CD4-positive, alpha-beta T cell treated with Interleukin-12 subunit alpha and Interleukin-12 subunit beta, for 1 hour (primary cell): ENCODE measurements around the gene GMPPB.
"Not testable (repeated sequence)": the region's sequence is repeated elsewhere in the genome, so short reads cannot be mapped to it uniquely, and the experiment has no call there.

ENCODE experiments used
- DNase-seq: peaks from one replicate; pipeline ENCODE4 v3.0.0-alpha.2; 2020

Gene GMPPB

DNA sequence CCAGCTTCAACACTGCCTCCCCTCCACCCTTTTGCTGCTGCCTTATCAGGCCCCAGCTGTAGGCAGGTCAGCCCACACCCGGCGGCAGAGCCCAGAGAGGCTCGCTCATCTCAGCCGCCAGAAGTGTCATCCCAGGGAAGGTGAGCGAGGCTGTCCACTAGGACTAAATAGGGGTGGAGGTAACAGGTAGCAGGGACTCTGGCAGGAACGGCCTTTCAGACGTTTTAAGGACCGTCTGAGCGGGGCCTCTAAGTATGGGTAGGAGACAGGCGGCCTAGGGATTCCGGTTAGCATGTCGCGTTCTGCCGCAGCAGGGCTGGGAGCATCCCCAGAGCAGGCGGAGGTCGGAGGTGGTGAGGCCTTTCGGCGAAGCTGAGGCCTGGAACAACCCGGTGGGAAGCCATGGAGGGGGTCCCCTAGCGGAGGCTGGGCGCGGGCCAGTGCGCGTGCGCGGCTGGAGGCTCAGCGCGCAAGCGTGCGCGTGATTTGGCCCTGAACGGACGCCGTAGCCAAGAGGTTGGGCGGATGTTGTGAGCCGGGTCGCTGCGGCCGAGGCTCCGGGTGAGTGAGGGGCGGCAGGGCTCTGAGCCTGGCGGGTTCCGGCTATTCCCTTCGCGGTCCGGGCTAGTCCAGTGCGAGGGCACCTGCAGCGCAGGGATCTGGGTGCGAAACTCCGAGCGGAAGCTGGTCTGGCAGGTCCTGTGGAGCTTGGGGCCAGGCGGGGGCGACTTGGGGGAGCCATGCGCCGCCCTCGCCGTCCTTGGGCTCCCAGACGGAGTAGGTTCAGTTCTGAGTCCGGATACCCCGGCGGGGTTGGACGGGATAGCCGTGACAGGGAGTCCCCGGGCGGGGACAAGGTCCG is 34.5 kb downstream of the GMPPB start, which contains the start of the genes MST1 and RNF123:
TSS of gene MST1 (minus strand) at position 429 of the 862 bp plus-strand sequence. CDS start 783 bp downstream, outside the sequence.
TSS of gene RNF123 (plus strand) at position 512 of the 862 bp plus-strand sequence. CDS start 1,609 bp downstream, outside the sequence.
- peak; percentile 93 for DNase-seq

DNA sequence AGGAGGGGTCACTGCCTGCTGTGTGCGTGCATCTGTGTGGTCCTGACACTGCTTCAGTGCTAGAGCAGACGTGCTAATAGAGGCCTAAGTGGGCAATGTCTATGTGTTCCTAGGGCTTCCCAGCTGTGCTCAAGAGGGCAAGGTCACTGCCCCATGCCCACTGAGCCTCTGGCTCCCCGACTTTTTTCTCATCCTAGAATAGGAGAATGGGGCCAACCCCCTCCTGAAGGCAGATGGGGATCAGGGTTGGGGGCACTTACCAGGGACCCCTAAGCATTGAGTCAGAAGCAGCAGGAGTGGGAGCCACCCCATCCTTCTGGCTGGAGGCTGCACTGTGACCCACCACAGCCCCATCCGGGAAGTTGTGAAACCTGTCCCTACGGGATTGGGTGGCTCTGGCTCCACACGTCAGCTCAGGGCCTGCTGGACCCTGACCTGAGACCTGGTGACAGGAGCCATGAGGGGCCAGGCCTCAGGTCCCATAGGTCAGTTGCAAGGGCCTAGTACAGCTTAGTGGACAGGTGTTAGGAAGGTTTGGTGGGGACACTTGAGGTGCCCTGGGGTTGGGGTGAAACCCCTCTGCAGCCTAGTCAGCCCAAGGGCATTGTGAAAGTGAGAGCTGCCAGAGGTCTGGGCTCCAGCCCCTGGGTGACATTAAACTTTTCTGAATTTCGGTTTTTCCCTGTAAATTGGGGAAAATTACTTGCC is 35.3 kb downstream of the GMPPB start:
- not testable (repeated sequence) for DNase-seq

DNA sequence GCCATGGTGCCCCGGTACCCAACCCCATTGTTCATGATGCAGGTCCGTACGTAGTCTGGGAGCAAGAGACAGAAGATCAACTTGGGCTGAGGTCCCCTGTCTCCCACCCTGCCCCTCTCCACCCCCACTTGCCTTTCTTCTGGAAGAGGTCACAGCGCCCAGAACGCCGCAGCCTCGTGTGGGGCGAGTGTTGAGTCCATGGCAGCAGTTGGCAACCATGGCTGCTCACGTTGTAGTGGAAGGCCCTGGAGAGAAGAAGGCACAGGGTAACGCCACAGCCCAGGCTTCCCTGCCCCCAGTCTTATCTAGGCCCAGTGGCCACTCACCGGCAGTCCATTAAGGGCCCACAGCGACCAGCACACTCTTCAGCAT is 36.3 kb downstream of the GMPPB start:
- DNase-seq: not testable (repeated sequence)

DNA sequence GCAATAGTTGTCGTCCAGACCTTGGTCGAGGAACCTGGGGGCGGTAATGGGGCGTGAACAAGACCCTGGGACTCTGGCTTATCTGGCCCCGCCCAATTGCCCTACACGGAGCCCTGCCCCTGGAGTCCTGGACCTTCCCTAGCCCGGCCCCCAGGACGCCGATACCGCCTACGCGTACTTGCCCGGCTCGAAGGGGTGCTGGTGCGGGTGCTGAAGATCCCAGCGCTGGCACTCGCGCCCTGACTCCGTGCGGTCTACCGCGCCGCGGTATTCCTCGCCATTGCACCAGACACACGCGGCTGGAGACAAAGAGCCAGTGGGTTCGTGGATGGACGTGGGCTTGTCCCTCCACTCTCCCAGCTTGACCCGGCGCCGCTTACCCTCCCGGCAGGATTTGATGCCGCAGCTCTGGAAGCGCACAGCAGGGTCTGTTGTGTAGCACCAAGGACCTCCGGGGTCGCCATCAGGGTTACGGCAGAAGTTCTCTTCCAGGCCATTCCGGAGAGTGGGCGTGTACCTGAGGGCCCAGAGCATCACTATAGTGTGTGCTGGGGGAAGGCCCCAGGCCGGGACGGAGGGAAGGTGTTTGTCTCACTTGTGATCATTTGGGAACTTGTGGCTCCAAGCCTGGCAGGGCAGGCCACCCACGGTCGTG is 36.9 kb downstream of the GMPPB start:
- peak; percentile 48 for DNase-seq

DNA sequence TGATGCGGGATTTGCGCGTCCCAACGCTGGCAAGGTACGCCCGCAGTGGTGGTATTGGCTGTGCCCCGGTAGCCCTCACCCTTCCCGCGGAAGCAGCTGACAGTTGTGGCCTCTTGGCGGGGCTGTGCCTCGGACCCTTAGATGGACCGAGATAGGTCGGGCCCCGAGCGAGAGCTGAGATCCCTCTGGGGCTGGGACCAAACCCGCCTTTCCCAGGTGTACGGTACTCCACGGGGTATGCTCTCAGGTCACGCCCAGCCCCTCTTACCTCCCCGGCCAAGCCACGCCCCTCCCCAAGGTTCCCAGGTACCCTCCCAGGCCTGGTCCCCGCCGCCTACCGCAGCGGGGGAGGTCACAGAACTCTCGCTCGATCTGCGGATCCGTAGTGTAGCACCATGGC is 37.4 kb downstream of the GMPPB start:
- peak; percentile 41 for DNase-seq

DNA sequence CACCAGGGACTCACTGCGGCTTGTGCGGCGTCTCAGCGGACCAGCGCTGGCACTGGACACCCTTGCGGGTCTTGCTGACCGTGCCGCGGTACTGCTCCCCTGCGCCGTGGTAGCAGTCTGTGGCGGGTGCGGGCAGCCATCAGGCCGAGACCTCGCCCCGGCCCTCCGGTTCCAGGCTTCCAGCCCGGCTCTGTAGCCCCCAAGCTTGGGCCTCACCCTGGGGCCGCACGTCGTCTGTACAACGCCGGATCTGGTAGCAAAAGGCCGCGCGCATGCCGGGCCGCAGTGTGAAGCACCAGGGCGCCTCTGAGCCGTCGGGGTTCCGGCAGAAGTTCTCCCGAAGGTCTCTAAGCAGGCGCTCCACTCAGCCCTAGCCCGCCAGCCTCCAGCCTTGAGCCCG is 37.9 kb downstream of the GMPPB start:
- not testable (repeated sequence) for DNase-seq

DNA sequence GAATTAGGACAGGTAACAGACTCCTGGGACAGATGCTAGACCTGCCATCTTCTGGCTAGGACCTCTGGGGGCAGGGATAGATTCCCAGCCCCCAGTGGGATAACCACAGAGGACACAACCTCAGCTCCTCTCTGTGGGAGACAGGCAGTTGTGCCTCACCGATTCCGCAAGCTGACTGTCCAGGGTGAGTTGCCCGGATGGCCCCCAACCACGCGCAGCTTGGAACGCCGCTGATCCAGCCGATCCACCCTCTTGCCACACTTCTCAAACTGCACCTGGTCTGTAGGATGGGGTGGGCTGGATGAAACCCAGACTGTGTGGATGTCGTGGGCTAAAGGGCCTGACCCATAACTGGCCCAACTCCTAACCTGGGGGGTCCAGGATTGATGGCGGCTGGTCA is 38.6 kb downstream of the GMPPB start:
- DNase-seq: not testable (repeated sequence)

DNA sequence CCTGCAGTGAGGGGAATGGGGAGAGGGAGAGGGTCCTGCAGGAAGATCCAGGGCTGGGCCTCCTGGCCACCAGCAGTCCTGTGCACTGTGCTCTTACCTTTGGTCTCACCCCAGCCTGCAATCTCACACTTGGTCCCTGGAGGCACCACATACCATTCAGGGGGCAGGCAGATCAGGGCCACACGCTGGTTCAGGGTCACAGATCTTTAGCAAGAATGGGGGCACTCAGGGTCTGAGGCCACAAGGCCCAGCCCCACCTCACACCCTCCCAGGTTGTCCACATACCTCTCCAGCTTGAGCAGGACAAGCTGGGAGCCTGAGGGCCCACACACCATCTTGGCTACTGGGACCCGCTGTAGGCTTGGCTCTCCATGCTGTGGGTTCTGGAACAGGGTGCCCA is 39.3 kb downstream of the GMPPB start:
- DNase-seq: not testable (repeated sequence)

DNA sequence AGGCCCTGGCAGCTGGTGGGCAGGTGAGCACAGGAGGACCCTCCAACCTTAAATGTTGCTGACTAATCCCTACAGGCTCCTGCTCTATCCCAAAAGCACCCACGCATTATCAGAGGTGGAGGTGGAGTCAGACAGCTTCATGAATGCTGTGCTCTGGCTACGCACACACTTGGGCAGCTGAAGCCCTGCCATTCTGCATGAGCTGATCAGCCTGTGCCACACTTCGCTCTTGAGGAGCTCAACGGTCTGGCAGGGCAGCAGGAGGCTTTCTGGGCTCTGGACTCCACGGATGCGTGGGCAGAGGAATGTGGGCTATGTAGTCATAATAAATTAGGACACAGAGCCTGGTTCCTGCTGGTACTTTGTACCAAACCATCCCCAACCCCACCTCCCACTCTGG is 40.6 kb downstream of the GMPPB start:
- no peak for DNase-seq

DNA sequence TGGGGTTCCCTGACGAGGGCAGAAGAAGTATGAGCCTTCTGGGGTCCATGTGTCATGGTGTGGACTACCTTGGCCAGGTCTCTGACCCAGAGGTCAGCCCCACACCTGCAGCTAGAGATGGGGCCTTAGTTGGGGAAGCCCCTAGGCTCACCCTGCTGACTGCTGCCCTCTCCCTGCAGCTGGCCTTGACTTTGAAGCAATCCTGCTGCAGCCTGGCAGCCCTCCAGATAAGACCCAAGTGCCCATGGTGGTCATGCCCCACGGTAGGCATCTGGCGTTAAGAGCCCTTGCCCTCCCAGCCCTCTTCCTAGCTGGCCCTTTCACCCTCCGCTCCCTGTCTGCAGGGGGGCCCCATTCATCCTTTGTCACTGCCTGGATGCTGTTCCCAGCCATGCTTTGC is 42.2 kb downstream of the GMPPB start:
- no peak for DNase-seq

DNA sequence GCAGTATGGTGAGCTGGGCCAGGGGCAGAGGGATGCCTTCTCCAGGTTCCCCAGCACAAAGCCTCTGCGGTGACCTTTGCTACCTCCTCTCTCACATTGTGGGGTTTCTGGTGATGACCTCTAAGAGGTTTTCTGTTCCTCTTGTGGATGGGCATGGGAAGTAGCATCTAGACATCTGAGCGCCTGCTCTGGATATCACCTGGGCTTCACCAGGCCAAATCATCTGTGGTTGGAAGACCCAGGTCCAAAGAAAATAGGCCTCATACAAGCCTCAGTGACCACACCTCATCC is 42.6 kb downstream of the GMPPB start:
- DNase-seq: no peak

DNA sequence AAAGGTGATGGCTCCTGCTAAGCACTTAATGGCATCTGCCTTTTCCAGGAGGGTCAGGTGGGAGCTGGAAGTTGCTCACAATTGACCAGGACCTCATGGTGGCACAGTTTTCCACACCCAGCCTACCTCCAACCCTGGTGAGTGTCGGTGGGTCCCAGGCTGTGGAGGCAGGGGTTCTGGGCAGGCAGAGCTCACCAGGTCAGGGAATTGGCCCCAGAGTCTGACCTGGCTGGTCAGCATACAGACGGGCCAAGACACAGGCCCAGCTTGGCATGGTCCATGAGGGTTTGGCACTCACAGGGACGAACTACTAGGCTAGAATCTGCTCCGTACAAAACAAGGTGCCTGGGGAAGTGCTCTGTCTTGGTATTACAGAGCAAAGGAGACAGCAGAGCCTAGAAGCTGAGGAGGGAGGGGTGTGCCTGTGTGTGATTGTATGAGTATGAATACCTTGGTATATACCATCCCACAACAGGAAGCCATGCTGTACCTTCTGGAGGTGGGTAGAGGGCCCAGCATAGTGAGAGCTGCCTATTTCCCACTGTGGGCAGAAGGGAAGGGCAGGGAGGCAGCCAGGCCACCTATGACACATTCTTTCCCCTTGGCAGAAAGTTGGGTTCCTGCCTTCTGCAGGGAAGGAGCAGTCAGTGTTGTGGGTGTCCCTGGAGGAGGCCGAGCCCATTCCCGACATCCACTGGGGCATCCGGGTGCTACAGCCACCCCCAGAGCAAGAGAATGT is 43.1 kb downstream of the GMPPB start:
- no peak for DNase-seq

DNA sequence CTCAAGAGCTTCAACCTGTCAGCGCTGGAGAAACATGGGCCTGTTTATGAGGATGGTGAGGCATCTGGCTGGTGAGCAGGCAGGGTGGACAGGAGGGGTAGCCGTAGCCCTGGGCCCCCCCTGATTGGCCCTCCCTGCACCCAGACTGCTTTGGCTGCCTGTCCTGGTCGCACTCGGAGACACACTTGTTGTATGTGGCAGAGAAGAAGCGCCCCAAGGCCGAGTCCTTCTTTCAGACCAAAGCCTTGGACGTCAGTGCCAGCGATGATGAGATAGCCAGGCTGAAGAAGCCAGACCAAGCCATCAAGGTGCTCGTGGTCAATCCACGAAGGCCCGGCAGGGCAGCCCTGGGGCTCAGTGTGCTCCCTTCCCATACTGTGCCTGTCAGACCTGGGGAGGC is 47.8 kb downstream of the GMPPB start:
- no peak for DNase-seq

DNA sequence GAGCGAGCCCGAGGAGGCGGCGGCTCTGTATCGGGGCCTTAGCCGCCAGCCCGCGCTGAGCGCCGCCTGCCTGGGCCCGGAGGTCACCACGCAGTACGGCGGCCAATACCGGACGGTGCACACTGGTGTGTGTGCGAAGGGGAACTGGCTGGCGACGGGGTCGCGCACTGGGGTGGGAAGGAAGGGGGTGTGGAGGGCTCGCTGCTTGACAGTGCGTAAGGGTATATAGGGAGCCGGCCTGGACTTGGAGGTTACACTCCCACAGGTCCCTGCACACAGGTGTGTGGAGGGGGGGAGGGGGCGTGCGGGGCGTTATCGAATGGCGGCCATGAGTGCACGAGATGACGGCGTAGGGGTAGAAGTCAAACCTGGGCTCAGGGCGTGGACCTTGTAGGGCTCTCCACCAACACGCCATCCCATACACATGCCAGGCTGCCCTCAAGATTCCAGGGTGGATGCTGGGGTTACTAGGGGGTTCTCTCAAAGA is 49.2 kb downstream of the GMPPB start:
- DNase-seq: no peak

DNA sequence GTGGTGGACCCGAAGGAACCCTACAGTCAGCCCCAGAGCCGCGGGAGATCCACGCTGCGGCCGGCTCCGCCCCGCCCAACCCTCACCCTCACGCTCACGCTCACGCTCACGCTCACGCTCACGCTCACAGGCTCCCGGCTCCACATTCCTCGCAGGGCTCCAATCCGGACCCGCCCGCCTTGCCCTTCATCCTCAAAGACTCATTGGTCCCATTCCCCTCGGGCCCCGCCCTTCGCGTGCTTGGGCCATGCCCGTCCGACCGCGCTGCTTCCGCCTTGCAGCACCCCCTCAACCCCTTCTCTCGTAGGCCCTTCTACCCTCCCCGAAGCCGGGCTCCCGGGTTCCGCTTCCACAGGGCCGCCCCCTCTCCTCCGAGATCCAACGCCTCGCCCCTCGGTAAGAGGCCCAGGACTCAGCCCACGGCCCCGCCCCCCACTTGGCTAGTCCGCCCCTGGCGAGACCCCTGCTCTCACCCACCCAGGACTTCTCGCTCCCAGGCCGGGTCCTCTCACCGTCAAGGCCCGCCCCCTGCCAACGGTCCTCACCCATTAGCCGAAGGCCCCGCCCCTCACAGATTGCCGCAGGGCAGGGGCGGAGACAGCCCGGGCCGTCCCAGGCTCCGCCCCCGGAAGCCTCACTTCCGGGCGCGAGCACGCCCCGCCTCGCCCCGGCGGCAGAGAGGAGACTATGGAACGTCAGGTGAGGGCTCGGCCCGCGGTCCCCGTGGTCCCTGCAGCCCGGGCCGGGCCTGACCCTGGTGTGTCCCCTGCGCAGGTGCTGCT is 49.8 kb downstream of the GMPPB start, which contains the start of gene APEH:
TSS of gene APEH (plus strand) at position 637 of the 782 bp plus-strand sequence. CDS start at position 688, 51 bp downstream.
- DNase-seq: peak; percentile 97

DNA sequence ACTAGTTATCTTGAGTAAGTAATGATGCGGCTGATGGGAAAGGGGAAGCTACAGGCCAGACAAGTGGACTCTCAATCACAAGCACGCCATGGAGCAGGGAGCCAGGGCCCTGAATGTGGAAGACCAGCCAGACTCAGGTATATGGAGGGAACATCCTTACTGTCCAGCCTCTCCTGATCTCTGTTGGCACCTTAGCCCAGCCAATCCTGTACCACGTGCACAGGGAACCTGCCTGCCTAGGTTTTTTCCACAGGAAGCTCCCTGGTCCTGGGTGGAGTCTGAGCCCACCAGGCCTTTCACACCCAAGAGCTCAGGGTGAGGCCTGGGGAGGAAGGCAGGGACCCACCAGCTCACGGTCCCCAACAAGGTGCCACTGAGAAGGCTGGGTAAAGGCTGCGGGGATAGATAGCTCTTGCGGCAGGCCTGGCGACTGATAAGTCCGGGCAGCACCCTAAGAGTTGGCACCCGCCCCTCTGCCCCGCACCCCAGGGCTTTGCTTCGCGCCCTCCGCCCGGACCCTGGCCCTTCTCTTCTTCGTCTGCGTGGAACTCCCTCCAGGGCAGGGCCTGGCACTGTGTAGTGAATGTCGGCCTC is 50.5 kb downstream of the GMPPB start:
- no peak for DNase-seq

DNA sequence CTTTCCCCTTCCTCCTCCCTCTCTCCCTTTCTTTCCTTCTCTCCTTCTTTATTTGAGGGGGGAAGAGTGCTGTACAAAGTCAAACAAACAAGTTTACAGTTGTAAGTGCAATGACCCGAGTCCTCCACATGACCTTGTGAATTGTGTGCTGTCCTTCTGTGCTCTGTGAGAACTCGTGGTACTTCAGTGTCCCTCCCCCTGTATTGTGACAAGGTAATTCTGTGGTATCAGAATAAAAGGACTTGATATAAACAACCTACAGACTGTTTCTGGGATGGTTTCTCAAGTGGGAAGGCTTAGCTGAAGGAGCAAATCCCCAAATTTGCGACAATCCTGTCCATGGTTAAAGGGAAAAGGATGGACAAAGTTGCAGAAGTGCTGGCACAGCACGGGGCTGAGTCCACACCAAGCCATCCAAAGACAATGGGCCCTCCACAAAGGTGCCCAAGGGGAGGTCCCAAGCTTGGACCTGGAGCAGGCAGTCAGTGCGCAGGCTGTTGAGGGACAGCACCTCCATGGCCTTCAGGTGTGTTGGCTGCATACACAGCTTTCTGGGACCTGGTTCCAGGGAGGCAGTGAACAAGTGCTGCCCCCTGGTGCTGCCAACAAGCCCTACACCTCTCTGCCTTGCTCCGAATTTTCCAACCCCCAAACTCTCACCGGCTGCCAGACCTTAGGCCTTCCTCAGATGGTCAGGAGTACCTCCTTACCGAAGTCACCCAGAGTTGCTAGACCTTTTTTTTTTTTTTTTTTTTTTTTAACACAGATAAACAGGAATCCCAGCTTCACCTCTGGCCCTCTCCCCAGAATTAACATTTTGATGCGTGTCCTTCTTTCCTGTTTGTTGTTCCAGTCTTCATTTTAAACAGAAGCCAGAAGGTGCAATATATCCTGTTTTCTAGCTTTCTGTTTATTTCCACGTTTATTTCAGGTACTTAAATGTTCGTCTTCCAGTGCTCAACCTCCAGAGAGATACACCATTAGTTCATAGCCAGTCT is 52.2 kb downstream of the GMPPB start:
- peak; percentile 78 for DNase-seq

DNA sequence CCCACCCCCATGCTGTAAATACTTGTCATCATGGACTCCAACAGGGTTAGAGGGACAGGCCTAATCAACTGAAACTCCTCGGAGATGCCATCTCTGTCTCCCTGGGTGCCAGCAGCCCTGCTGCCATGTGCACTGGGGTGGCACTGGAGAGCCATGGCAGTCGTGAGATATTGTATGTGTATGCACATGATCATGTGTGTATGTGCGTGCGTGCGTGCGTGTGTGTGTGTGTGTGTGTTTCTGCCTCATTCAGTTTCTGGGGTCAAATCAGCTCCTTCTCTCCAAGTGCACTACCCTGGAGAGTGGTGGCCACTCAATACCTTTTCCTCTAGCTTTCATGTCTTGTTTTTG is 52.8 kb downstream of the GMPPB start:
- DNase-seq: no peak
